Skeletal muscle tissue (tissue), 4 donors: ENCODE data around the gene NBPF15. TPM values are rescaled to one million over a fixed set of nuclear protein-coding genes. Genes with fewer than 3 reads are reported as not detected.
"Not testable (repeated sequence)": the region's sequence is repeated elsewhere in the genome, so short reads cannot be mapped to it uniquely, and the experiment has no call there.

Experiments used
- H3K27ac ChIP-seq: one replicate; pipeline ENCODE4 v1.7.0; 2013; ENCODE audit warnings: mild to moderate bottlenecking, low read depth, low read length, inconsistent platforms
- H3K27me3 ChIP-seq, 3 donors: one replicate each; pipeline ENCODE4 v1.7.0; 2013; ENCODE audit warnings: low read length in 3 of 3; ENCODE audit not compliant: control insufficient read depth in 3 of 3, insufficient read depth in 3 of 3
- H3K36me3 ChIP-seq, 3 donors: one replicate each; pipeline ENCODE4 v1.7.0; 2013; ENCODE audit warnings: low read length in 3 of 3; ENCODE audit not compliant: control insufficient read depth in 3 of 3, insufficient read depth in 3 of 3
- H3K4me1 ChIP-seq, 3 donors: one replicate each; pipeline ENCODE4 v1.7.0; 2013; ENCODE audit warnings: low read length in 3 of 3, mild to moderate bottlenecking in 3 of 3; ENCODE audit not compliant: control insufficient read depth in 3 of 3, insufficient read depth in 3 of 3
- H3K4me3 ChIP-seq, 3 donors: one replicate each; pipeline ENCODE4 v1.7.0; 2013; ENCODE audit warnings: low read length in 3 of 3
- H3K9ac ChIP-seq, 3 donors: one replicate each; pipeline ENCODE4 v1.7.0; 2013; ENCODE audit warnings: low read length in 3 of 3, mild to moderate bottlenecking in 3 of 3, moderate library complexity in 2 of 3, low read depth in 1 of 3
- H3K9me3 ChIP-seq, 3 donors: one replicate each; pipeline ENCODE4 v1.7.0; 2013; ENCODE audit warnings: low read length in 3 of 3; ENCODE audit not compliant: control insufficient read depth in 3 of 3
- total RNA-seq: library from RNA; depleted of rRNA; stranded (reverse); fragments of >200 nt; gene quantifications from one replicate; pipeline ENCODE4 v1.2.3, GENCODE V29; 2014
- donor health status: Osteomylitis.

NBPF15 gene
- 37.6 TPM for total RNA-seq

DNA sequence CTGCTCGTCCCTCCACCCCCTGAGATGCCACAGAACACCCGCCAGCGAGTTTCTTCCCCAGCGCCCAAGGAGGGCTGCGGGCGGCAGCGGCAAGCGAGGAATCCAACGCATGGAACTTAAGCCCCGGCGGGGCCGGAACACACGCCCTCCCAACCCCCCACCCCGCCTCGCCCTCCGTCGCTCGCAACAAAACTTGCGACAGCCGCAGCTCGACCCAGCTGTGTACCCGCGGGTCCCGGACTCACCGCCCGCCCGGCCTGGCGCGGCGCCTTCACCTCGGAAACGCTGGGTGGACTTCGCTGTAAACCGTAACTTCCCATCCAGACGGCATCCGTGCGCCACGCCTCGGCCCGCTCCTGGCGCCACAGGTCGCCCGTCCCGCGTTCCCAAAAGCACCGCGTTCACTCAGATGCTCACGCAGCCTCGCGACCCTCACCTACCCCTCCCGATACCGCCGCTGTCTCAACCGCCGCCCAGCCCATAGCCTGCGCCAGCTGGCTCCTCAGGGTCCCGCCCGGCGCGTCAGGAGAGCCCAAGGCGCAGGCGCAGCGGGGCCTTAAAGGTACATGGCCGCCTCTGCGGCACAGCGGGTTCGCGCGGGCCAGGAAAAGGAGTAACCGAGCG is at the start of gene NBPF15:
Gene NBPF15, minus strand, starts transcription at position 534 of the 624 bp plus-strand sequence. CDS start 21,666 bp downstream, outside the sequence.
- H3K27ac ChIP-seq, H3K27me3 ChIP-seq, H3K9me3 ChIP-seq, H3K36me3 ChIP-seq, H3K4me1 ChIP-seq: not testable (repeated sequence)
- H3K4me3 ChIP-seq, result peak within 1 kb of the TSS; percentile 54 to 72 (median 69)
- peak within 1 kb of the TSS in 1 of 3 donors; percentile 57 for H3K9ac ChIP-seq

DNA sequence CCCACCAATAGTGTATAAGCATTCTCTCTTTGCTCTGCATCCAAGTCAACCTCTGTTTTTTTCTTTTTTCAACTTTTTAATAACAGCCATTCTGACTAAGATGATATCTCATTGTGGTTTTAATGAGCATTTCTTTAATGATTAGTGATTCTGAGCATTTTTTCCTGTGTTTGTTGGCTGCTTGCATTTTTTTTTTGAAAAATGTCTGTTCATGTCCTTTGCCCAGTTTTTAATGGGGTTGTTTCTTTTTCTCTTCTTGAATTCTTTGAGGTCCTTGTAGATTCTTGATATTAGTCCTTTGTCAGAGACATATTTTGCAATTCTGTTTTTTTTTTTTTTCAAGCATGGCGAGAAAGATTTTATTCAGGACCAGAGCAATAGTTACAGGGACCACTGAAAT is 35.0 kb upstream of the NBPF15 start:
- not testable (repeated sequence) for H3K9me3 ChIP-seq

DNA sequence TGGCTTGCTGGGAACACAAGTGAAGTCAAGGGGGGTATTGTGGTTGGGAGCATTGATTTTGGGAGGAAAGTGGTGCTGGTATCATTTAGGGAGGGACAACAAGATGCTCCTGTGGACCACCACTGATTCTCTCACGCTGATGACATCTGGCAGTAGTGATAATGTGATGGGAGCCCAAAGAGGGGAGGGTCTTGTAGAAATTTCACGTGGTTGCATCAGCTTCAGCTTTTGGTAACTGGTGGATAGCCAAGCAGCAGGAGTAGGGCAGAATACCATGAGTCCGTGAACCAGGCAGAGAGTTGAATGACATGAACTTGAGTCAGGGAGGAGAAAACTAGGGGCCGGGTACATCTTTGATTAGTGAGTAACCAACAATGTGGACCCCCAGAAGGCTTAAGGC is 32.7 kb upstream of the NBPF15 start:
- not testable (repeated sequence) for H3K9ac ChIP-seq, H3K4me1 ChIP-seq, H3K27me3 ChIP-seq, H3K9me3 ChIP-seq, H3K27ac ChIP-seq, H3K4me3 ChIP-seq, H3K36me3 ChIP-seq

More for the DNA sequence above, 35.0 kb upstream of the NBPF15 start:
- not testable (repeated sequence) for H3K4me1 ChIP-seq, H3K9ac ChIP-seq, H3K27ac ChIP-seq, H3K36me3 ChIP-seq, H3K4me3 ChIP-seq, H3K27me3 ChIP-seq

- not testable (repeated sequence) for H3K4me3 ChIP-seq, H3K36me3 ChIP-seq, H3K9me3 ChIP-seq, H3K27ac ChIP-seq, H3K27me3 ChIP-seq, H3K9ac ChIP-seq, H3K4me1 ChIP-seq
Measured at GRCh38 chr1:144490394-144490793, 28.9 kb upstream of the NBPF15 start.

GRCh38 chr1:144487002-144487401 is 25.5 kb upstream of the NBPF15 start:
- H3K9ac ChIP-seq, H3K27me3 ChIP-seq, H3K9me3 ChIP-seq, H3K27ac ChIP-seq, H3K36me3 ChIP-seq, H3K4me3 ChIP-seq, H3K4me1 ChIP-seq: not testable (repeated sequence)

DNA sequence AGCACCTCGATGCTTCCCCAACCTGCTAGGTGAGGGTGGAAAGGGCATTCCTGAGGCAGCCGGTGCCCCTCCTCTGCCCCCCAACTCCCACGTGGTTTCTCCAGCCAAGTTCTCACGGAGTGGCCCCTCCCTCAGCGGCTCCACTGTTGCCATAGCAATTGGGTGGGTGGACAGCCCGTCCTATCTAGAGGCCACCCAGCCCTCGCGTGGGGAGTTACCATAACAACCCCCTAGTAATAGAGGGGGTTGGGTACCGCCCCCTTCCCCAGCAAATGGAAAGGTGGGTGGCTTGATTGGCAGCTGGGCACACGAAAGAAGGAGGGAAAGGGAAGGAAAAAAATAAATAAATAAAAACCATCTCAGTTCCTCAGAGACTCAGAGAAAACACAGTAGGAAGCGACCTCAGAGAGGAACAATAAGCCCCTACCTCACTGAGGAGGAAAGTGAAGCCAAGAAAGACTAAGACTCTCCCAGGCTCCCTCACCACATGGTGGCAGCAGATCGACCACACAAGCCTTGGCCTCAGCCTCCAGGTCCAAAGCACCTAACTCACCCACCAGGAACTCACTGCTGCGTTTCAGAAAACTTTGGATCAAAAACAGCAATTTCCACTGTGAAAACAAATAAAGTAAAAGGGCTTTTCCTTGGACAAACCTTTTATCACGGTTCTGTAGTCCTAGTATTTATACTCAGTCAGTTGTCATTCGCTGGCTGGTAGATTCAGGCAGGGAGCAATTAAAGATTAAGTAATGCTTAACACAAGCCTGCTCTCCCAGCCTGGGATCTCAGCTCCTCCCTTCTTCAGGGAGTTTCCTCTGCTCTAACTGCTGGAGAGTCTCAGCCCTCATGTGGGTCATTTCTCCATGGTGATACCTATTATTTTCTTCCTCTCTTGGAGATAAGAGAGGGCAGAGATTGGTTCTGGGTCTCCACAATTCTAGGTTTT is 23.9 kb upstream of the NBPF15 start:
- not testable (repeated sequence) for H3K9me3 ChIP-seq

GRCh38 chr1:144473897-144474296 is 12.4 kb upstream of the NBPF15 start:
- not testable (repeated sequence) for H3K27me3 ChIP-seq, H3K36me3 ChIP-seq

More for the DNA sequence above, 23.9 kb upstream of the NBPF15 start:
- H3K27me3 ChIP-seq, H3K4me1 ChIP-seq, H3K9ac ChIP-seq, H3K36me3 ChIP-seq, H3K4me3 ChIP-seq, H3K27ac ChIP-seq: not testable (repeated sequence)

DNA sequence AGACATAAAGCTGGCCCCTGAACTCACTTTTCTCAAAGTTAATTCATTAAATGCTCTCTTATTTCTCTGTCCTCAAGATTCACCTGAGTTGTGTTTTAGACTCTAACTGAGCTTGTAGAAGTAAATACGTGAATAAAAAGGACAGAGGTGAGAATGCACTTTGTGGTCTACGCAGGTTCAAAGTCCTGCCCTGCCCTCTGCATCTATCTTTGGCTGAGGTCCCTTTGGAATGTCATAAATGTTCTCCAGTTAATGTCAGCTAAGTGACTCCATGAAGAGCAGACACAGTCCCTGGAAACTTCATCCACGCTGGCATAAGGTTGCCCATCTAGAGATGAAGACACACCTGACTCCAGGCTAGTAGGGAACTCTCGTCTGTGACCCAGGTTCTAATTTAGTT is 10.0 kb upstream of the NBPF15 start:
- H3K36me3 ChIP-seq, H3K27me3 ChIP-seq, H3K4me1 ChIP-seq, H3K9ac ChIP-seq, H3K9me3 ChIP-seq, H3K4me3 ChIP-seq, H3K27ac ChIP-seq: not testable (repeated sequence)

More at GRCh38 chr1:144473897-144474296, 12.4 kb upstream of the NBPF15 start:
- not testable (repeated sequence) for H3K4me3 ChIP-seq, H3K9ac ChIP-seq, H3K27ac ChIP-seq, H3K9me3 ChIP-seq, H3K4me1 ChIP-seq

DNA sequence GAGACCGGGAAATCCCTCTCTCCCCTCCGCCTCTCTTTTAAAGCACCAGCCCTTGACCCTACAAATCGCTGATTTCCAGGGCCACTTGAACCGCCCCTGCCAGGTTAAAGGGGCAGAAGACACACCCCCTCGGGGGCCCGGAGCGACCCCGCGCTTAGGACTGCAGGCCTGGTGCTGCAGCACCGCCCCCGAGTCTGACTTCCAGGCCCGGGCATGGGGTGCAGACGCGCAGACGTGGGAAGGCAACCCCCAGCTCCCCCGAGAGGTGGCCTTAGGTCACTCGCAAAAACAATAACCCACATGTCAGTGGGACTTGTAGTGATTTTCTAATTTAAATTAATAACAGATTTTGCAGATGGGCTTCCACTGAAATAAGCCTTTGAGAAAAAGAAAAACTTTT is 309 bp upstream of the NBPF15 start:
- H3K27ac ChIP-seq, H3K27me3 ChIP-seq, H3K9ac ChIP-seq, H3K4me1 ChIP-seq, H3K9me3 ChIP-seq, H3K36me3 ChIP-seq, H3K4me3 ChIP-seq: not testable (repeated sequence)

GRCh38 chr1:144460686-144461085 is 783 bp downstream of the NBPF15 start:
- not testable (repeated sequence) for H3K27me3 ChIP-seq, H3K9ac ChIP-seq, H3K4me1 ChIP-seq, H3K9me3 ChIP-seq, H3K36me3 ChIP-seq, H3K27ac ChIP-seq
- H3K4me3 ChIP-seq, result peak overlapping the region; percentile 54 to 69 (median 56)
